ENCODE measurements around the gene DLEC1. TPM values are rescaled to one million over a fixed set of nuclear protein-coding genes. Genes with fewer than 3 reads are reported as not detected.

Gene DLEC1
- total RNA-seq, 1 experiment from 2014 or later = not detected

GRCh38 chr3:38094999-38095398 is 56.0 kb downstream of the DLEC1 start:
- Histone ChIP-seq H3K4me1 (ENCODE audit: control insufficient read depth, insufficient read depth, low read length) (no peaks in the 10 kb centered on the region), H3K9me3 (ENCODE audit: control insufficient read depth, insufficient read depth, low read depth, low read length) (no peaks in the 10 kb centered on the region), H3K27ac (ENCODE audit: low read length) (no peak overlapping the region), H3K36me3 (ENCODE audit: control insufficient read depth, insufficient read depth, low read length) (no peaks in the 10 kb centered on the region), H3K27me3 (ENCODE audit: control insufficient read depth, insufficient read depth, low read length) (no peaks in the 10 kb centered on the region; the same call in none of the 2 replicates), H3K4me3 (ENCODE audit: low read depth in 2 of 2, low read length in 2 of 2) (no peak overlapping the region)
- TF ChIP-seq REST (IDR thresholded peaks at IDR 0.05; ENCODE audit: insufficient read depth in 1 of 2, low read depth in 2 of 2, low read length in 1 of 2) = no peak
- no peak for TF ChIP-seq CTCF (IDR thresholded peaks at IDR 0.05)
- no peak for TF ChIP-seq SIN3A (IDR thresholded peaks at IDR 0.05; ENCODE audit: borderline replicate concordance, insufficient read depth, low read depth, low read length)
- no peak for TF ChIP-seq TCF7L2 (IDR thresholded peaks at IDR 0.05; ENCODE audit: low read depth, low read length)
- TF ChIP-seq POLR2AphosphoS5 (IDR thresholded peaks at IDR 0.05; ENCODE audit: low read depth, low read length) = no peak
- no TSS peak for BruUV-seq (replicated peaks)
- DNase-seq (ENCODE audit: low read depth, low spot score) (no peak), ATAC-seq (no peak)
- POLR2A ChIA-PET = no interaction called here
- in situ Hi-C loops (cut with HindIII; ENCODE audit: low pct_unique_long_range_greater_than_20kb, low sequenced_read_pairs) (no loop called here), intact Hi-C loops (cut with micrococcal nuclease; ENCODE audit: unreplicated experiment) (no loop called here)
- CTCF ChIA-PET = no interaction called here

GRCh38 chr3:38095669-38096483 is 56.9 kb downstream of the DLEC1 start:
- intact Hi-C loops (cut with micrococcal nuclease; ENCODE audit: unreplicated experiment) = no loop called here
- no peaks in the 10 kb centered on the region for H3K36me3 ChIP-seq (ENCODE audit: control insufficient read depth, insufficient read depth, low read length)
- no peak overlapping the region for H3K27ac ChIP-seq (ENCODE audit: low read length)
- ATAC-seq (0 out of 2 replicates have a peak, but pooled peaks have one; percentile 31), DNase-seq (ENCODE audit: low read depth, low spot score) (no peak)
- no peaks in the 10 kb centered on the region for H3K4me1 ChIP-seq (ENCODE audit: control insufficient read depth, insufficient read depth, low read length)
- H3K4me3 ChIP-seq (ENCODE audit: low read depth in 2 of 2, low read length in 2 of 2) = no peak overlapping the region
- no peaks in the 10 kb centered on the region for H3K9me3 ChIP-seq (ENCODE audit: control insufficient read depth, insufficient read depth, low read depth, low read length)
- no peak for TF ChIP-seq TCF7L2 (IDR thresholded peaks at IDR 0.05; ENCODE audit: low read depth, low read length)
- no peak for TF ChIP-seq SIN3A (IDR thresholded peaks at IDR 0.05; ENCODE audit: borderline replicate concordance, insufficient read depth, low read depth, low read length)
- TF ChIP-seq POLR2AphosphoS5 (IDR thresholded peaks at IDR 0.05; ENCODE audit: low read depth, low read length) = no peak
- TF ChIP-seq REST (IDR thresholded peaks at IDR 0.05; ENCODE audit: insufficient read depth in 1 of 2, low read depth in 2 of 2, low read length in 1 of 2) = no peak
- TF ChIP-seq CTCF (IDR thresholded peaks at IDR 0.05) = no peak
- CTCF ChIA-PET = no interaction called here
- in situ Hi-C loops (cut with HindIII; ENCODE audit: low pct_unique_long_range_greater_than_20kb, low sequenced_read_pairs) = no loop called here
- POLR2A ChIA-PET = no interaction called here
- no peaks in the 10 kb centered on the region; the same call in none of the 2 replicates for H3K27me3 ChIP-seq (ENCODE audit: control insufficient read depth, insufficient read depth, low read length)
- BruUV-seq (replicated peaks) = no TSS peak
